BE2C (cell line): Measurements from ENCODE around the gene MT1E.
A peak's percentile ranks its signal among the peaks of the same experiment; 100 is the strongest.
"Not testable (repeated sequence)": the region's sequence is repeated elsewhere in the genome, so short reads cannot be mapped to it uniquely, and the experiment has no call there.

Experiments
- DNase-seq: peaks from one replicate; pipeline ENCODE4 v3.0.0-alpha.2; 2020
- H3K27me3 ChIP-seq: fragments of 250-450 bp; sonication (Bioruptor Pico); 2 replicates; pipeline ENCODE4 v1.5.1; 2020; ENCODE audit warnings: mild to moderate bottlenecking
- H3K36me3 ChIP-seq: fragments of 250-450 bp; sonication (Bioruptor Pico); 2 replicates; pipeline ENCODE4 v1.5.1; 2020; ENCODE audit warnings: mild to moderate bottlenecking
- H3K4me1 ChIP-seq: fragments of 250-450 bp; sonication (Bioruptor Pico); 2 replicates; pipeline ENCODE4 v1.5.1; 2020
- H3K4me3 ChIP-seq: 2 replicates; pipeline ENCODE4 v1.5.1; 2011; ENCODE audit warnings: low read depth, low read length
- H3K9me3 ChIP-seq: fragments of 250-450 bp; sonication (Bioruptor Pico); 2 replicates; pipeline ENCODE4 v1.5.1; 2020
- TF ChIP-seq, protein P1 (sequence below): IDR thresholded peaks from 2 replicates; pipeline ENCODE4 v1.5.1; 2012; ENCODE audit warnings: mild to moderate bottlenecking, low read depth, low read length

MT1E gene

DNA sequence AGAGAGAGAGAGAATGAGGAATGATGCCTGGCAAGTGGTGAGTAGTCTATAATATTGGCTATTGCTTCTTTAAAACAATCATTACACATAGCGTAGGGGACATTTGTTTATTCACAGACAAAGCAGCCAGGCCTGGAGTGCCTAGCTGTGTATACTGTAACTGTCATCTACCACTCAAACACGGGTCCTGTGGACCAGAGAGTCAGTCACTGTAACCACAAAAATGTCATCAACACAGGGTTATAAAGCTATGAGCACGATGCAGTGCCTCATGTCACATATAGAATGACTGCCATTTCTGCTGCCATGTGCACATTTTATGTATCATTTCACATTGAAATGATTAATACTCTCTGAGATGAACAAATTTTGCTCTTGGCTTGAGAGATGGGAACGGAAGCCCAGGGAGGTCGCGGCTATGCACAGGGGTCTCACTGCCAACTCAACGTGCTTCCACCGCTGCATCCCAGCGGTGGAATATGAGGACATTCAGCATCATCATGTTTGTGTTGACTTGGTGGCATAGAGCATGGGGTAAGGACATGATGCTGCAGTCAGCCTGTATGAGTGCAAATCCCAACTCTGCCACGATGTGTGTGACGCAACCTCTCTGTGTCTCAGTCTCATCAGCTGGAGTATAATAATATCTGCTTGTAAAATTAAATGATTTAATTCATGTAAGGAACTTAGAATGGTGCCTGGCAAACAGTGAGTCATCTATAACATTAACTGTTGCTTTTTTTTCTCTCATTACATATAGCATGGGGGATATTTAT, 47.4 kb downstream of the MT1E start:
- peaks cover 50% of the 10 kb centered on the region for H3K27me3 ChIP-seq

DNA sequence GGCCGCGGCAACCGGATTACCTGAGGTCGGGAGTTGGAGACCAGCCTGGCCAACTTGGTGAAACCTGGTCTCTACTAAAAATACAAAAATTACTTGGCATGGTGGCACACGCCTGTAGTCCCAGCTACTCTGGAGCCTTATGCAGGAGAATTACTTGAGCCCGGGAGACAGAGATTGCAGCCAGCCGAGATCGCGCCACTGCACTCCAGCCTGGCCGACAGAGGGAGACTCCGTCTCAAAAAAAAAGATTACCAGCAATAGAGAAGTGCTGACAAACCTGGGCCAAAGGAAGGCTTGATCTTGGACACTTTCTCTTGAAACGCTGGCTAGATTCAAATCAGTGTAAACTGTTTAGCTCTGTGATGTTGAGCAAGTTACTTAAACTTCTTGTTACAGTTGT, 48.3 kb downstream of the MT1E start:
- Histone ChIP-seq H3K4me1 (no peaks in the 10 kb centered on the region), H3K36me3 (no peaks in the 10 kb centered on the region), H3K4me3 (no peak overlapping the region), H3K9me3 (no peaks in the 10 kb centered on the region), H3K27me3 (peaks cover 40% of the 10 kb centered on the region)
- DNase-seq: no peak
- TF ChIP-seq, protein P1, sequence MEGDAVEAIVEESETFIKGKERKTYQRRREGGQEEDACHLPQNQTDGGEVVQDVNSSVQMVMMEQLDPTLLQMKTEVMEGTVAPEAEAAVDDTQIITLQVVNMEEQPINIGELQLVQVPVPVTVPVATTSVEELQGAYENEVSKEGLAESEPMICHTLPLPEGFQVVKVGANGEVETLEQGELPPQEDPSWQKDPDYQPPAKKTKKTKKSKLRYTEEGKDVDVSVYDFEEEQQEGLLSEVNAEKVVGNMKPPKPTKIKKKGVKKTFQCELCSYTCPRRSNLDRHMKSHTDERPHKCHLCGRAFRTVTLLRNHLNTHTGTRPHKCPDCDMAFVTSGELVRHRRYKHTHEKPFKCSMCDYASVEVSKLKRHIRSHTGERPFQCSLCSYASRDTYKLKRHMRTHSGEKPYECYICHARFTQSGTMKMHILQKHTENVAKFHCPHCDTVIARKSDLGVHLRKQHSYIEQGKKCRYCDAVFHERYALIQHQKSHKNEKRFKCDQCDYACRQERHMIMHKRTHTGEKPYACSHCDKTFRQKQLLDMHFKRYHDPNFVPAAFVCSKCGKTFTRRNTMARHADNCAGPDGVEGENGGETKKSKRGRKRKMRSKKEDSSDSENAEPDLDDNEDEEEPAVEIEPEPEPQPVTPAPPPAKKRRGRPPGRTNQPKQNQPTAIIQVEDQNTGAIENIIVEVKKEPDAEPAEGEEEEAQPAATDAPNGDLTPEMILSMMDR: peak; percentile 60

More for the DNA sequence above, 47.4 kb downstream of the MT1E start:
- H3K36me3 ChIP-seq: no peaks in the 10 kb centered on the region
- H3K4me1 ChIP-seq: no peaks in the 10 kb centered on the region
- H3K9me3 ChIP-seq: no peaks in the 10 kb centered on the region
- TF ChIP-seq, protein P1: no peak
- DNase-seq: no peak
- no peak overlapping the region for H3K4me3 ChIP-seq

DNA sequence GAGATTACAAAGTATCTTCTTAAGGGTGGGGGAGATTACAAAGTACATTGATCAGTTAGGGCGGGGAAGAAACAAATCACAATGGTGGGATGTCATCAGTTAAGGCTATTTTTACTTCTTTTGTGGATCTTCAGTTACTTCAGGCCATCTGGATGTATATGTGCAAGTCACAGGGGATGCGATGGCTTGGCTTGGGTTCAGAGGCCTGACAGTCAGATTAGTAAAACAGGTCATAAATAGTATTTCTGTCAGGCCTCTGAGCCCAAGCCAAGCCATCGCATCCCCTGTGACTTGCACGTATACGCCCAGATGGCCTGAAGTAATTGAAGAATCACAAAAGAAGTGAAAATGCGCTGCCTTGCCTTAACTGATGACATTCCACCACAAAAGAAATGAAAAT, 49.0 kb downstream of the MT1E start:
- H3K9me3 ChIP-seq, H3K4me3 ChIP-seq, DNase-seq, H3K36me3 ChIP-seq, H3K4me1 ChIP-seq: not testable (repeated sequence)
- H3K27me3 ChIP-seq: peaks cover 33% of the 10 kb centered on the region

DNA sequence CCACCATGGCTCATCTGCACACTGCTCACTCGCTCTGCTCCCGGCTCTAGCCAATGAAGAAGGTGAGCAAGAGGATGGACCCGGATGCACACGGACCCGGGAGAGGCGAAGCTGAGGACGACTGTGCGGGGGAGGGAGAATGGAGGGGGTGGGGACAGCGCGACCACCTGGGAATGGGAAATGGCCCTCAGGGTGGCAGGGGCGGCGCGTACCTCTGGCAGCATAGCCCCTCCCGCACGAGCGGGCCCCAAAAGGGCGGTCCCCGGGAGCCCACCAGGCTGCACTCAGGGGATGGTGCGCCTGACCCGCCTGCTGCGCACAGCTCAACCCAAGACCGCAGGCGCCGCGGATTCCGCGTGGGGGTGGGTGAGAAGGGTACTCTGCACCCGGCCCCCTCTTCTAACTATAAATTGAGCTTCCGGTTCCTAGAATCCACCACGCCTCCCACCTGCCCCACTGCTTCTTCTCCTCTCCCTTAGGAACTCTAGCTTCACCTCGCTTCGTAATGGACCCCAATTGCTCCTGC, 50.2 kb downstream of the MT1E start:
- TF ChIP-seq, protein P1: no peak
- no peaks in the 10 kb centered on the region for H3K9me3 ChIP-seq
- H3K4me1 ChIP-seq: no peaks in the 10 kb centered on the region
- peaks cover 22% of the 10 kb centered on the region for H3K27me3 ChIP-seq
- no peak for DNase-seq
- no peak overlapping the region for H3K4me3 ChIP-seq
- H3K36me3 ChIP-seq: no peaks in the 10 kb centered on the region
